ENCODE measurements around the gene SNIP1.

The SNIP1 gene

GRCh38 chr1:37553927-37554808, at the start of gene SNIP1:
TSS of gene SNIP1 (minus strand) at chr1:37554293. CDS start at chr1:37554229, 64 bp downstream.
- TF ChIP-seq CTCF (conservative IDR thresholded peaks at IDR 0.05; ENCODE audit: low read length) = no peak
- H3K4me3 ChIP-seq (ENCODE audit: low read length) = peak within 1 kb of the TSS; percentile 100

GRCh38 chr1:37602750-37603694, 48.9 kb upstream of the SNIP1 start:
- peak; percentile 38 for DNase-seq (ENCODE audit: low read depth)
- H3K4me3 ChIP-seq (ENCODE audit: low read length) = no peak overlapping the region
- peak; percentile 75 for TF ChIP-seq CTCF (conservative IDR thresholded peaks at IDR 0.05; ENCODE audit: low read length)

More at GRCh38 chr1:37553927-37554808, at the start of gene SNIP1:
- DNase-seq (ENCODE audit: low read depth) = peak; percentile 91

GRCh38 chr1:37601441-37601840, 47.3 kb upstream of the SNIP1 start:
- TF ChIP-seq CTCF (conservative IDR thresholded peaks at IDR 0.05; ENCODE audit: low read length) = no peak
- H3K4me3 ChIP-seq (ENCODE audit: low read length) = no peak overlapping the region
- DNase-seq (ENCODE audit: low read depth) = no peak

GRCh38 chr1:37599940-37600339, 45.8 kb upstream of the SNIP1 start:
- no peak for DNase-seq (ENCODE audit: low read depth)
- H3K4me3 ChIP-seq (ENCODE audit: low read length) = no peak overlapping the region
- no peak for TF ChIP-seq CTCF (conservative IDR thresholded peaks at IDR 0.05; ENCODE audit: low read length)

- H3K4me3 ChIP-seq (ENCODE audit: low read length) = peak overlapping the region; percentile 99
- 0 out of 2 replicates have a peak, but pooled peaks have one; percentile 4 for TF ChIP-seq CTCF (conservative IDR thresholded peaks at IDR 0.05; ENCODE audit: low read length)
- DNase-seq (ENCODE audit: low read depth) = no peak
Observed at GRCh38 chr1:37596182-37596667, 42.1 kb upstream of the SNIP1 start.

GRCh38 chr1:37595440-37596181, 41.5 kb upstream of the SNIP1 start, which contains the start of gene GNL2:
TSS of gene GNL2 (minus strand) at chr1:37595937. CDS start at chr1:37595822, 115 bp downstream.
- no peak for TF ChIP-seq CTCF (conservative IDR thresholded peaks at IDR 0.05; ENCODE audit: low read length)
- DNase-seq (ENCODE audit: low read depth) = peak; percentile 93
- H3K4me3 ChIP-seq (ENCODE audit: low read length) = peak within 1 kb of the TSS; percentile 99

Measured in AG10803 (cell line).